Measurements from ENCODE around the gene CNTN5.

DNA sequence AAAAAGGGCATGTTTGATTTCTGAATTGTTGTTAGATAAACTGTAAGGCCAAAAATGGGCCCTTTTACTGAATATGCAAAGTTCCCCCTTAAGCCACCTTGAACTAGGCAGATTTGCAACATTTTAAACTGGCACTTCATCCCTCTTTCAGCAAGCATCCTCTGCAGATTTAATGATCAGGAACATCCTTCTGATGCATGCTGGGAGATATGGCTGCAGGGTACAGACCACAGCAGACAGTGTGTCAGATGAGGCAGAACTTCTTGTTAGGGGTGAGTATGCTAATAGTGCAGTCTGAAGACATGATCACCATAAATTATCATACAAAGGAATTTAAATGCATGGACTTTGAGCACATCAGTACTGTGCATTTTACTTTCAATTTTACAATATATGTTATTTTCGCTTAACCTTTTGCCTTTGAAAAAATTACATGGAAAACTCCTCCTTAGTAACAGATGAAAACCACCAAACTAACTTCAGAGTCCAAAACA is 1203.8 kb downstream of the CNTN5 start:
- TF ChIP-seq EZH2 (IDR thresholded peaks at IDR 0.05; ENCODE audit: insufficient read depth, poor library complexity, severe bottlenecking) (no peak), EZH2phosphoT487 (IDR thresholded peaks at IDR 0.05; ENCODE audit: insufficient read depth, low read depth) (no peak)

Data from GM23248 (cell line).